Parathyroid adenoma (tissue), 2 donors: ENCODE results near the gene RERE.
"Not testable (repeated sequence)": the region's sequence is repeated elsewhere in the genome, so short reads cannot be mapped to it uniquely, and the experiment has no call there.

Experiments
- H2AFZ ChIP-seq: fragments of 300-600 bp; sonication (generic); one replicate; pipeline ENCODE4 v1.7.0; 2017; ENCODE audit warnings: antibody characterized with exemption, mild to moderate bottlenecking
- H3K27ac ChIP-seq: fragments of 300-600 bp; sonication (generic); one replicate; pipeline ENCODE4 v1.7.0; 2017
- H3K27me3 ChIP-seq: fragments of 300-600 bp; sonication (generic); one replicate; pipeline ENCODE4 v1.7.0; 2017; ENCODE audit warnings: low read length; ENCODE audit not compliant: control insufficient read depth, insufficient read depth
- H3K36me3 ChIP-seq: fragments of 300-600 bp; sonication (generic); one replicate; pipeline ENCODE4 v1.7.0; 2017; ENCODE audit warnings: low read length; ENCODE audit not compliant: control insufficient read depth, insufficient read depth
- H3K4me1 ChIP-seq: fragments of 300-600 bp; sonication (generic); one replicate; pipeline ENCODE4 v1.7.0; 2017; ENCODE audit warnings: control low read depth
- H3K4me2 ChIP-seq: fragments of 300-600 bp; sonication (generic); one replicate; pipeline ENCODE4 v1.7.0; 2017; ENCODE audit warnings: low read length
- H3K4me3 ChIP-seq: fragments of 300-600 bp; sonication (generic); one replicate; pipeline ENCODE4 v1.7.0; 2017; ENCODE audit warnings: low read depth, low read length
- H3K79me2 ChIP-seq: fragments of 300-600 bp; sonication (generic); one replicate; pipeline ENCODE4 v1.7.0; 2017; ENCODE audit warnings: control low read depth
- H3K9ac ChIP-seq: fragments of 300-600 bp; sonication (generic); one replicate; pipeline ENCODE4 v1.7.0; 2017; ENCODE audit warnings: mild to moderate bottlenecking
- H3K9me3 ChIP-seq: fragments of 300-600 bp; sonication (generic); one replicate; pipeline ENCODE4 v1.7.0; 2017; ENCODE audit warnings: low read length; ENCODE audit not compliant: control insufficient read depth
- TF ChIP-seq, protein P1 (sequence below): fragments of 300-600 bp; sonication (generic); IDR thresholded peaks from one replicate; pipeline ENCODE4 v1.7.0; 2017; ENCODE audit warnings: antibody characterized with exemption, mild to moderate bottlenecking
- donor health status: primary hyperparathyroidism.

RERE gene

GRCh38 chr1:8450312-8450711, 367.1 kb downstream of the RERE start:
- H3K79me2 ChIP-seq, result peaks cover 31% of the 10 kb centered on the region
- no peaks in the 10 kb centered on the region for H3K4me1 ChIP-seq
- H3K9ac ChIP-seq, result no peak overlapping the region
- no peaks in the 10 kb centered on the region for H3K9me3 ChIP-seq
- no peak overlapping the region for H3K4me3 ChIP-seq
- no peaks in the 10 kb centered on the region for H3K36me3 ChIP-seq
- no peak overlapping the region for H3K4me2 ChIP-seq
- no peak overlapping the region for H2AFZ ChIP-seq
- H3K27ac ChIP-seq, result no peak overlapping the region
- no peaks in the 10 kb centered on the region for H3K27me3 ChIP-seq
- TF ChIP-seq, protein P1, sequence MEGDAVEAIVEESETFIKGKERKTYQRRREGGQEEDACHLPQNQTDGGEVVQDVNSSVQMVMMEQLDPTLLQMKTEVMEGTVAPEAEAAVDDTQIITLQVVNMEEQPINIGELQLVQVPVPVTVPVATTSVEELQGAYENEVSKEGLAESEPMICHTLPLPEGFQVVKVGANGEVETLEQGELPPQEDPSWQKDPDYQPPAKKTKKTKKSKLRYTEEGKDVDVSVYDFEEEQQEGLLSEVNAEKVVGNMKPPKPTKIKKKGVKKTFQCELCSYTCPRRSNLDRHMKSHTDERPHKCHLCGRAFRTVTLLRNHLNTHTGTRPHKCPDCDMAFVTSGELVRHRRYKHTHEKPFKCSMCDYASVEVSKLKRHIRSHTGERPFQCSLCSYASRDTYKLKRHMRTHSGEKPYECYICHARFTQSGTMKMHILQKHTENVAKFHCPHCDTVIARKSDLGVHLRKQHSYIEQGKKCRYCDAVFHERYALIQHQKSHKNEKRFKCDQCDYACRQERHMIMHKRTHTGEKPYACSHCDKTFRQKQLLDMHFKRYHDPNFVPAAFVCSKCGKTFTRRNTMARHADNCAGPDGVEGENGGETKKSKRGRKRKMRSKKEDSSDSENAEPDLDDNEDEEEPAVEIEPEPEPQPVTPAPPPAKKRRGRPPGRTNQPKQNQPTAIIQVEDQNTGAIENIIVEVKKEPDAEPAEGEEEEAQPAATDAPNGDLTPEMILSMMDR, result no peak

GRCh38 chr1:8448911-8449661, 368.4 kb downstream of the RERE start:
- Histone ChIP-seq H2AFZ (no peak overlapping the region), H3K4me1 (no peaks in the 10 kb centered on the region), H3K79me2 (peaks cover 31% of the 10 kb centered on the region), H3K4me2 (no peak overlapping the region), H3K36me3 (no peaks in the 10 kb centered on the region), H3K27ac (no peak overlapping the region), H3K4me3 (no peak overlapping the region), H3K27me3 (no peaks in the 10 kb centered on the region), H3K9ac (no peak overlapping the region), H3K9me3 (no peaks in the 10 kb centered on the region)
- TF ChIP-seq, protein P1, result no peak

GRCh38 chr1:8448505-8448904, 368.9 kb downstream of the RERE start:
- H2AFZ ChIP-seq, H3K4me1 ChIP-seq, H3K9ac ChIP-seq, H3K27me3 ChIP-seq, H3K4me3 ChIP-seq, H3K4me2 ChIP-seq, H3K9me3 ChIP-seq, H3K36me3 ChIP-seq, H3K27ac ChIP-seq: not testable (repeated sequence)
- peaks cover 36% of the 10 kb centered on the region for H3K79me2 ChIP-seq

GRCh38 chr1:8447616-8448150, 369.8 kb downstream of the RERE start:
- Histone ChIP-seq H3K36me3 (no peaks in the 10 kb centered on the region), H2AFZ (no peak overlapping the region), H3K27ac (no peak overlapping the region), H3K9ac (no peak overlapping the region), H3K27me3 (no peaks in the 10 kb centered on the region), H3K79me2 (peaks cover 33% of the 10 kb centered on the region), H3K4me2 (no peak overlapping the region), H3K4me3 (no peak overlapping the region), H3K4me1 (no peaks in the 10 kb centered on the region), H3K9me3 (no peaks in the 10 kb centered on the region)
- TF ChIP-seq, protein P1, result no peak

DNA sequence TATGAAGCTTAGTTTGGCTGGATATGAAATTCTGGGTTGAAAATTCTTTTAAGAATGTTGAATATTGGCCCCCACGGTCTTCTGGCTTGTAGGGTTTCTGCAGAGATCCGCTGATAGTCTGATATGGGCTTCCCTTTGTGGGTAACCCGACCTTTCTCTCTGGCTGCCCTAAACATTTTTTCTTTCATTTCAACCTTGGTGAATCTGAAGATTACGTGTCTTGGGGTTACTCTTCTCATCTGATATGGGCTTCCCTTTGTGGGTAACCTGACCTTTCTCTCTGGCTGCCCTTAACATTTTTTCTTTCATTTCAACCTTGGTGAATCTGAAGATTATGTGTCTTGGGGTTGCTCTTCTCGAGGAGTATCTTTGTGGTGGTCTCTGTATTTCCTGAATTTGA, 371.3 kb downstream of the RERE start:
- H3K9me3 ChIP-seq, H3K27me3 ChIP-seq, H3K4me1 ChIP-seq, H3K36me3 ChIP-seq, H3K27ac ChIP-seq, H2AFZ ChIP-seq, H3K4me2 ChIP-seq, H3K9ac ChIP-seq, H3K4me3 ChIP-seq: not testable (repeated sequence)
- H3K79me2 ChIP-seq, result peaks cover 26% of the 10 kb centered on the region
